ENCODE data around the gene TFEC. TPM values are rescaled to one million over a fixed set of nuclear protein-coding genes. Genes with fewer than 3 reads are reported as not detected.
"Not testable (repeated sequence)": the region's sequence is repeated elsewhere in the genome, so short reads cannot be mapped to it uniquely, and the experiment has no call there.

The TFEC gene
- total RNA-seq, 2 experiments from 2014 or later: 0.47 to 0.73 TPM

DNA sequence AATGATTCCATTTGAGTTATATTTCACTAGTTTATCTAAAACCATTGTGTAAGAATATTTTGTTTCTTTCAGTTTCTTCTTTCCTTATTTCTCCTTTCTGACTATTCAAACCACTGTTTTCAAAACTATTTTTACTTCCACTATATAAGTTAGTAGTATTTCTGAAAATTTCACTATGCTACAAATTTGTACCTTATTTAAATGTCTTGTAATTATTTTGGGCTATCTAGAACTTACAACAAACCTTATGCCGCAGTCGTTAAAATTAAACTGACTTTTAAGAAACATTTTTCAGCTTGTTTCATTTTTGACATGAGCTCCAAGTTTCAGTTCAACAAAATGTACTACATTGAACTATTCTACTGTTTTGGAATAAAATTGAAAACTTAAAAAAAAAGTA lies 1.8 kb downstream of the TFEC start:
- DNase-seq (no peak), ATAC-seq (no peak)
- Mint-ChIP-seq H3K36me3 (ENCODE audit: low read depth) (no peaks in the 10 kb centered on the region), H3K27me3 (ENCODE audit: low read depth) (peaks cover 7% of the 10 kb centered on the region), H3K9me3 (ENCODE audit: insufficient read depth) (no peaks in the 10 kb centered on the region), H3K27ac (no peak overlapping the region), H3K4me3 (no peak overlapping the region), H3K4me1 (ENCODE audit: low read depth) (no peaks in the 10 kb centered on the region)
- ChIA-PET CTCF (no interaction called here), POLR2A (no interaction called here)

DNA sequence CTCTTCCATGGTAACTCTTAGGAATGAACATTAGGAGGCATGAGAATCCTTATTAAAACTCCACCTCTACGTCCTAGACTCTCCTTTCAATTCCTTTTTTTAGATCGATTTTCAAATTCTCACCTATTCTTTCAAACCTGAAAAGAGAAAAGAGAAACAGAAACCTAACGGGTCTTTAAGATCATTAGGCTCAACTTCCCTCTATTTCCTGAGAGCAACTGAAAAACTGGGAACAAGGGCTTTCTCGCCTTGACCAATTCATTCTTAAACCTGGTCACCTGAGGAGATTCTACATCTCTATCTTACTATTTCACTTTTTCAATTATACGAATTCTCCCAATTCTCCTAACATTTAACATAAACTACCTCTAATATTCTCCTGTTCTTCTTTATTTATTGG lies 2.8 kb downstream of the TFEC start:
- CTCF ChIA-PET: no interaction called here

DNA sequence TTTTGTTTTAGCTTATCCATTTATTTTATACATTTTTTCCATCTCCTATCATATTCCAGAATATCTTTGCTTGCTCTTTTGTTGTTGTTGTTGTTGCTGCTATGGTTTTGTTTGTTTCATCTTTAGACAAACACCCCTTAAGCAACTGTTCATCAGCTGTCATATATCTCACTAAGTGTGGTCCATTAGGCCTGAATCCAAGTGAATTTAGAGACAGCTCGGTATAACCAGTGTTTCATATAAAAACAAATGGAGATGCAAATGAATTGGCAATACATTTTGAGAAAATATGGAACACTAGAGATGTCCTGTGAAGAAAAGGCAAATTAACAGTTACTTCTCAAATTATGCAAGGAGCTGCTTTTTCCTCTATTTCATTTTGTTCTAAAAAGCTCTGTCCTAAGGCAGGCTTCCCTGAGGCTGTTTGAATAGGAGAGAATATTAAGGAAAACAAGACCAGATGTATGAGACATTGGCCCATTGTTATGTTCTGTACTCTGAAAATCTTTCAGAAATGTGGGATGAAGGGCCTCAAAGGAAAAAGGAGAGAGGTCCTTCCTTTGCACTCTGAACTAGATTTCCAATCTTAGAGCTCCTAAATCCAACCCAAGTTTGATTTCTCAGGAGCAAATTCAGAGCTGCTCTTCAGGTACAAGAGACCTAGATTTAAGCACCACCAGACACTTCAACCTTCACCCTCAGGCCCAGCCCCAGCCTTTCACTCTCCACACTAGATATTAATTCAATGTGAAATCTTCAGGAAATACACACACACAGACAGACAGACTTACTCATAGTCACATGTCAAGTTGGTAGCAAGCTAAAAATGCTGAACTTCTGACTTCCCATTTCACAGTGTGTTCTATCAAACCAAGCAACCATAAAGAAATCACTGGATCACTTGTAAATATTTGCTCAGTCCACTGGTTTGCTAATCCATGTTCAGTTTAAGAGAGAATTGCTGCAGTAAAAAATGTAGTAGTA lies 5.4 kb downstream of the TFEC start:
- no peak for ATAC-seq
- no peak overlapping the region for H3K27ac Mint-ChIP-seq
- H3K4me3 Mint-ChIP-seq: no peak overlapping the region
- no peaks in the 10 kb centered on the region for H3K9me3 Mint-ChIP-seq (ENCODE audit: insufficient read depth)
- no peak for DNase-seq
- no peaks in the 10 kb centered on the region for H3K36me3 Mint-ChIP-seq (ENCODE audit: low read depth)
- POLR2A ChIA-PET: interaction anchor here (0.6 kb wide), 1 partner anchor 8 kb away, joined by 3 read pairs; no protein-coding TSS in a partner anchor
- CTCF ChIA-PET: no interaction called here
- no peaks in the 10 kb centered on the region for H3K4me1 Mint-ChIP-seq (ENCODE audit: low read depth)
- H3K27me3 Mint-ChIP-seq (ENCODE audit: low read depth): peaks cover 2% of the 10 kb centered on the region

More for the DNA sequence above, 2.8 kb downstream of the TFEC start:
- peaks cover 7% of the 10 kb centered on the region for H3K27me3 Mint-ChIP-seq (ENCODE audit: low read depth)
- no peak for DNase-seq
- no peaks in the 10 kb centered on the region for H3K4me1 Mint-ChIP-seq (ENCODE audit: low read depth)
- H3K9me3 Mint-ChIP-seq (ENCODE audit: insufficient read depth): no peaks in the 10 kb centered on the region
- H3K36me3 Mint-ChIP-seq (ENCODE audit: low read depth): no peaks in the 10 kb centered on the region
- H3K4me3 Mint-ChIP-seq: no peak overlapping the region
- no peak for ATAC-seq
- POLR2A ChIA-PET: no interaction called here
- no peak overlapping the region for H3K27ac Mint-ChIP-seq

DNA sequence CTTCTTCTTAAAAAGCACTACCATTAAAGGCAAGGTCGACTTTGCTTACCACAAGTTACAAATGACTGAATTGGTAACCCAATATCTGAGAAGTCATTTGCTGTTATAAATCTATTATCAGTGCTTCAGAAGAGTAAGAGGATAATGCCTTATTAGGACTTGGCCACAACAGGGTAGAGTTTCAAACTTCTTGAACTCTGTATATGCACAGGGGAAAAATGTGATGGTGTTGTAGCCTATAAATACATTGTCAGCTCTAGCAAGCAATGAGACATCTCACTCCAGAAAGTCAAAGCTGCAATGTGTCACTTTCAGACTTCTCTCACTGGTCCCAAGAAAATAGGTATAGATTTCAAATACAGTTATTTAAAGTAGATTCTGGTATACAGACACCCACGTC lies 9.3 kb downstream of the TFEC start:
- ChIA-PET POLR2A (no interaction called here), CTCF (no interaction called here)
- Mint-ChIP-seq H3K27me3 (ENCODE audit: low read depth) (no peaks in the 10 kb centered on the region), H3K4me3 (no peak overlapping the region), H3K36me3 (ENCODE audit: low read depth) (no peaks in the 10 kb centered on the region), H3K4me1 (ENCODE audit: low read depth) (no peaks in the 10 kb centered on the region), H3K9me3 (ENCODE audit: insufficient read depth) (no peaks in the 10 kb centered on the region), H3K27ac (no peak overlapping the region)
- ATAC-seq (no peak), DNase-seq (no peak)

DNA sequence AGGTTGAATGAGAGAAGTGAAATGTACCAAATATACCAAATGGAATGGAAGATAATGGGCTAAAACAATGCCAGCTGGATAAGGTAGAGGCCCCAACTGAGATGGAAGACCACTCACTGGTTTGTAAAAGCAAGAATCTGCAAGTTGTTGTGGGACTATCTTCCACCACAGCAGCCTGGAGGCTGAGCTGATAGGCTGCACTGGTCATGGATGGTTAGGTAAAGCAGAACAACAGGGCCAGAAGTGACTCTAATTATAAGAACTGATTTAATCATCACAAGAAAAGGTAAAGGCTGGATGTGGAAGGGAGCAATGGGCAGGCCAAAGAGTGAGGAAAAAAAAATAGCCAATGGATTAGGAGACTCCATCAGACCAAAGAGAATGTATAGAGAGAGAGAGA lies 11.8 kb downstream of the TFEC start:
- H3K36me3 Mint-ChIP-seq (ENCODE audit: low read depth): no peaks in the 10 kb centered on the region
- H3K4me3 Mint-ChIP-seq: no peak overlapping the region
- DNase-seq (no peak), ATAC-seq (no peak)
- H3K27ac Mint-ChIP-seq: no peak overlapping the region
- H3K27me3 Mint-ChIP-seq (ENCODE audit: low read depth): no peaks in the 10 kb centered on the region
- CTCF ChIA-PET: no interaction called here
- no peaks in the 10 kb centered on the region for H3K4me1 Mint-ChIP-seq (ENCODE audit: low read depth)
- no peaks in the 10 kb centered on the region for H3K9me3 Mint-ChIP-seq (ENCODE audit: insufficient read depth)
- POLR2A ChIA-PET: no interaction called here

DNA sequence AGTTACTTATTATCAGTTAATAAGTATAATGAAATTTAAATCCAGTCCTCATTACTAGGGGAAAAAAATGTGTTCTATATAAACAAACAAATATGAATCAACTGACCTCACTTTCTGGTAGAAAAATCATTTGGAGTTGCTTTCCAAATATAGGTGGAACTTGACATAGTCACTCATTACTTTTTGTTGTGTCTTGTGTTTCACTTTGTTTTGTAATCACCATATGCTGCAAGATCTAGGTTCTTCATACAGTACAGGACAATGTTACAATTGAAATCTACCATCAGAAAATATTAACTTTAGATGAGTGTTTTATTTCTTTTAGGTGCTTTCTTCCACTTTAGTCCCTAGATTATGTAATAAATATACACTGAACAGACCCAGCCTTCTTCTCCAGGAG lies 16.9 kb downstream of the TFEC start:
- H3K4me3 Mint-ChIP-seq: no peak overlapping the region
- ATAC-seq (no peak), DNase-seq (no peak)
- H3K27me3 Mint-ChIP-seq (ENCODE audit: low read depth): peaks cover 2% of the 10 kb centered on the region
- no peaks in the 10 kb centered on the region for H3K36me3 Mint-ChIP-seq (ENCODE audit: low read depth)
- H3K9me3 Mint-ChIP-seq (ENCODE audit: insufficient read depth): no peaks in the 10 kb centered on the region
- ChIA-PET CTCF (no interaction called here), POLR2A (no interaction called here)
- H3K27ac Mint-ChIP-seq: no peak overlapping the region
- no peaks in the 10 kb centered on the region for H3K4me1 Mint-ChIP-seq (ENCODE audit: low read depth)

DNA sequence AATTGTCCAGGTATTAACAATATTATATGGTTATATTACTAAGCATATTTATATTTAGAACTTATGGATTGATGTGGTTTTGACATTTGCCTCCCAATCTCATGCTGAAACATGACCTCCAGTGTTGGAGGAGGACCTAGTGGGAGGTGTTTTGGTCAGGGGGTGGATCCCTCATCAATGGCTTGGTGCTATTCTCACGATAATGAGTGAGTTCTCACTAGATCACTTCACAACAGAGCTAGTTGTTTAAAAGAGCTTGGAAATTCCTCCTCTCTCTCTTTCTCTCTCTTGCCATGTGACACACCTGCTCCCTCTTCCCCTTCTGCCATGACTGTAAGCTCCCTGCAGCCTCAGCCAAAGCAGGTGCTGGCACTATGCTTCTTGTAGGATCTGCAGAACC lies 19.0 kb downstream of the TFEC start:
- H3K4me1 Mint-ChIP-seq (ENCODE audit: low read depth): no peaks in the 10 kb centered on the region
- no peak for DNase-seq
- CTCF ChIA-PET: no interaction called here
- H3K36me3 Mint-ChIP-seq (ENCODE audit: low read depth): no peaks in the 10 kb centered on the region
- POLR2A ChIA-PET: no interaction called here
- no peak overlapping the region for H3K27ac Mint-ChIP-seq
- H3K27me3 Mint-ChIP-seq (ENCODE audit: low read depth): peaks cover 2% of the 10 kb centered on the region
- no peak for ATAC-seq
- H3K4me3 Mint-ChIP-seq: no peak overlapping the region
- H3K9me3 Mint-ChIP-seq (ENCODE audit: insufficient read depth): no peaks in the 10 kb centered on the region

DNA sequence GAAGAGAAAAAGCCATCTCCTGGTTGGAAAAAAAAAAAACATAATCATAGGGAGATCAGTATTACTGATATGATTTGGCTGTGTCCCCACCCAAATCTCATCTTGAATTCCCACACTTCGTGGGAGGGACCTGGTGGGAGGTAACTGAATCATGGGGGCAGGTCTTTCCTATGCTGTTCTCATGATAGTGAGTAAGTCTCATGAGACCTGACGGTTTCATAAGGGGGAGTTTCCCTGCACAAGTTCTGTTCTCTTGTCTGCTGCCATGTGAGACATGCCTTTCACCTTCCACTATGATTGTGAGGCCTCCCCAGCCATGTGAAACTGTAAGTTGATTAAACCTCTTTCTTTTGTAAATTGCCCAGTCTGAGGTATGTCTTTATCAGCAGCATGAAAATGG lies 25.8 kb downstream of the TFEC start:
- H3K4me3 Mint-ChIP-seq; H3K36me3 Mint-ChIP-seq (ENCODE audit: low read depth); H3K4me1 Mint-ChIP-seq (ENCODE audit: low read depth); H3K27me3 Mint-ChIP-seq (ENCODE audit: low read depth); H3K27ac Mint-ChIP-seq; POLR2A ChIA-PET; H3K9me3 Mint-ChIP-seq (ENCODE audit: insufficient read depth); CTCF ChIA-PET; DNase-seq; ATAC-seq: not testable (repeated sequence)

DNA sequence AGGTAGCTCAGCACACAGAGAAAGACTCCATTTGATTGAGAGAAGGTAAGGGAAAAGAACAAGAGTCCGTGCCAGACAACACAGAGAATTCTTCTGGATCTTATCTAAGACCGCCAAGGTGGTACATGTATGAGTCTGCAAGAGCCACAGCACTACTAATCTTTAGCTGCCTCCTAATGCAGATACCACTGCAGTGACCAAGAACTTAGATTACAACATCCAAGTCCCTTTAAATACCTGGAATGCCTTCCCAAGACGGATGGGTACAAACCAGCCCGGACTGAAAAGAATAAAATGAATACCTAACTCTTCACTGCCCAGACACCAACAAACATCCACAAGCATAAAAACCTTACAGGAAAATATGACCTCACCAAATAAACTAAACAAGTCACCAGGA lies 33.3 kb downstream of the TFEC start:
- ChIA-PET CTCF (interaction anchor here (0.6 kb wide), 1 partner anchor 11 kb away, joined by 3 read pairs; no protein-coding TSS in a partner anchor), POLR2A (no interaction called here)
- ATAC-seq: no peak
- Mint-ChIP-seq H3K4me1 (ENCODE audit: low read depth) (no peaks in the 10 kb centered on the region), H3K27ac (no peak overlapping the region), H3K27me3 (ENCODE audit: low read depth) (no peaks in the 10 kb centered on the region), H3K9me3 (ENCODE audit: insufficient read depth) (no peaks in the 10 kb centered on the region), H3K4me3 (no peak overlapping the region), H3K36me3 (ENCODE audit: low read depth) (no peaks in the 10 kb centered on the region)
- DNase-seq: no peak

DNA sequence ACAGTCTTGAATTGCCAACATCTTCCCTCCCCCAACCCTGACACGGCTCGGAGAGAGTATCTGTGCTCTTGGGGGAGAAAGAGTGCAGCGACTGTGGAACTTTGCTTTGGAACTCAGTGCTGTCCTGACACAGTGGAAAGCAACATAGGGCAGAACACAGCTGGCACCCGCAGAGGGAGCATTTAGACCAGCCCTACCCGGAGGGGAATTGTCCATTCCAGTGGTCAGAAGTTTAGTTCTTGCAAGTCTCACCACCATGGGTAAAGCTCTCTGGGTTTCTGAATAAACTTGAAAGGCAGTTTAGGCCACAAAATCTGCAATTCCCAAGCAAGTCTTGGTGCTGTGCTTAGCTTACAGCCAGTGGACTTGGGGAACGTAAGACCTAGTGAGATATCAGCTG lies 34.9 kb downstream of the TFEC start:
- no peak overlapping the region for H3K4me3 Mint-ChIP-seq
- H3K9me3 Mint-ChIP-seq (ENCODE audit: insufficient read depth): no peaks in the 10 kb centered on the region
- ATAC-seq (no peak), DNase-seq (no peak)
- H3K27me3 Mint-ChIP-seq (ENCODE audit: low read depth): no peaks in the 10 kb centered on the region
- H3K4me1 Mint-ChIP-seq (ENCODE audit: low read depth): no peaks in the 10 kb centered on the region
- no peak overlapping the region for H3K27ac Mint-ChIP-seq
- POLR2A ChIA-PET: no interaction called here
- H3K36me3 Mint-ChIP-seq (ENCODE audit: low read depth): no peaks in the 10 kb centered on the region
- CTCF ChIA-PET: no interaction called here

DNA sequence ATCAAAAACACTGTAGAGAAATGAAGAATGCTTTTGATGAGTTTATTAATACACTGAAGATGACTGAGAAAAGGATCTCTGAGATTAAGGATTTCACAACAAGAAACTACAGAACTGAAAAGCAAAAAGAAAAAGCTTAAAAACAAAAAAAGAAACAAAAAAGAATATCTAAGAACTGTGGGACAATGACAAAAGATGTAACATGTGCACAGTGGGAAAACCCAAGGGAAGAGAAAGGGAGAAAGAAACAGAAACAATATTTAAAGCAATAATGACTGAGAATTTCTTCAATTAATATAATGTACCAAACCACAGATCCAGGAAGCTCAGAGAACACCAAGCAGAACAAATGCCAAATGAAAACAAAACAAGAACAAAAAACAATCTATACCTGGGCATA lies 42.2 kb downstream of the TFEC start:
- no peak overlapping the region for H3K27ac Mint-ChIP-seq
- H3K27me3 Mint-ChIP-seq (ENCODE audit: low read depth): no peaks in the 10 kb centered on the region
- H3K9me3 Mint-ChIP-seq (ENCODE audit: insufficient read depth): no peaks in the 10 kb centered on the region
- no peak for DNase-seq
- no peak overlapping the region for H3K4me3 Mint-ChIP-seq
- ChIA-PET POLR2A (no interaction called here), CTCF (no interaction called here)
- H3K4me1 Mint-ChIP-seq (ENCODE audit: low read depth): no peaks in the 10 kb centered on the region
- ATAC-seq: no peak
- no peaks in the 10 kb centered on the region for H3K36me3 Mint-ChIP-seq (ENCODE audit: low read depth)

DNA sequence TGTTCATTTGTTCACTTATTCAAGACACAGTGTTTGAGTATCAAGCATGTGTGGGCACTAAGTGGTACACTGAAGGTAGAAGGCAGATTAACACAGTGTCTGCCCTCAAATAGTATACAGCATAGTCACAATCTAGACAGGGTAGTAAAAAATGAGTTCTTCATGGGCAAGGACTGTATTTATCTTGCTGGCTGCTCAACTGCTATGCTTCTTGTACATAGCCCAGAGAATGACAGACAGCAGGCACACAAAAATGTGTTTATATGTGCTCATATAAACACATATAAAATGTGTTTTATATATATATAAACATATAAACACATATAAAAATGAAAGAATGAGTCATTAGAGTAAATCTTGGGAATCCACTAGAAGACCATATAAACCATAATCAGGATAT lies 43.1 kb downstream of the TFEC start:
- POLR2A ChIA-PET: no interaction called here

DNA sequence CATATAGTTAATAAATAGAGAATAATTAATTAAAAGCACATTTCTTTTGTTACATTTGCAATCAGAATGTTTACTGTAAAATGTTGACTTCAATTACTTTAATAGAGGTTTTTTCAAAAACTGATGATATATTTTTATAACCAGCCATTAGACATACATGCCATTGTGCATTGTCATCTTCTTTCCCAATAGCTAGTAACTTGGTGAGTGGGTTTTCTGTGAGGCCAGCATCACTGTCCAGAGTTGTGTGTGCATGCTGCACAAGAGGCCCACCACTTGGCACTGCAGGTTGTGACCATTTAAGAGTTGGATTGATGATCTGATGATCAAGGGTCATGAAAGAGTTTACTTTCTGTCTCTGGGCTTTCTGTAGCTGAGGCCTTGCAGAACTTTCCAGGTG lies 46.5 kb downstream of the TFEC start:
- Mint-ChIP-seq H3K9me3 (ENCODE audit: insufficient read depth) (no peaks in the 10 kb centered on the region), H3K4me3 (no peak overlapping the region), H3K27ac (no peak overlapping the region), H3K27me3 (ENCODE audit: low read depth) (no peaks in the 10 kb centered on the region), H3K4me1 (ENCODE audit: low read depth) (no peaks in the 10 kb centered on the region), H3K36me3 (ENCODE audit: low read depth) (no peaks in the 10 kb centered on the region)
- ChIA-PET CTCF (no interaction called here), POLR2A (no interaction called here)
- DNase-seq: no peak
- ATAC-seq: no peak

More for the DNA sequence above, 43.1 kb downstream of the TFEC start:
- CTCF ChIA-PET: no interaction called here
- no peak for ATAC-seq
- no peaks in the 10 kb centered on the region for H3K27me3 Mint-ChIP-seq (ENCODE audit: low read depth)
- no peaks in the 10 kb centered on the region for H3K4me1 Mint-ChIP-seq (ENCODE audit: low read depth)
- H3K36me3 Mint-ChIP-seq (ENCODE audit: low read depth): no peaks in the 10 kb centered on the region
- H3K4me3 Mint-ChIP-seq: no peak overlapping the region
- no peak for DNase-seq
- no peaks in the 10 kb centered on the region for H3K9me3 Mint-ChIP-seq (ENCODE audit: insufficient read depth)
- no peak overlapping the region for H3K27ac Mint-ChIP-seq
